ENCODE measurements around the gene CARF. TPM values are rescaled to one million over a fixed set of nuclear protein-coding genes. Genes with fewer than 3 reads are reported as not detected.

Gene CARF
- total RNA-seq, 1 experiment from 2014 or later: 4.2 TPM

GRCh38 chr2:203022751-203023150, 110.7 kb downstream of the CARF start:
- Histone ChIP-seq H3K23me2 (ENCODE audit: insufficient read length, low read depth, low read length, poor library complexity, severe bottlenecking) (no peaks in the 10 kb centered on the region), H3K18ac (ENCODE audit: insufficient read length, low read depth, low read length) (no peak overlapping the region), H3K27ac (ENCODE audit: insufficient read length, low read depth, low read length) (no peak overlapping the region), H2BK12ac (ENCODE audit: insufficient read length, low read depth, low read length) (no peak overlapping the region), H3K79me2 (ENCODE audit: insufficient read depth, low read length) (no peaks in the 10 kb centered on the region), H2BK15ac (ENCODE audit: low read depth, low read length) (no peak overlapping the region), H3K9ac (ENCODE audit: extremely low read depth, insufficient read length, low read length) (no peak overlapping the region), H3K9me3 (ENCODE audit: control insufficient read depth, low read depth, low read length) (no peaks in the 10 kb centered on the region), H3K23ac (ENCODE audit: insufficient read length, low read depth, low read length) (no peak overlapping the region), H2AK5ac (ENCODE audit: insufficient read length, low read length) (no peak overlapping the region), H4K8ac (replicated peaks; ENCODE audit: insufficient read length, low read depth, low read length) (no peak overlapping the region), H3T11ph (ENCODE audit: low read length) (no peak overlapping the region), H3K56ac (ENCODE audit: insufficient read length, low read depth, low read length) (no peak overlapping the region), H2BK5ac (ENCODE audit: insufficient read length, low read length) (no peak overlapping the region), H2BK120ac (ENCODE audit: low read depth, low read length, poor library complexity, severe bottlenecking) (no peak overlapping the region), H3K27me3 (ENCODE audit: insufficient read depth, low read length) (no peaks in the 10 kb centered on the region), H3K14ac (ENCODE audit: insufficient read depth, low read length) (no peak overlapping the region), H3K4ac (ENCODE audit: low read depth, low read length) (no peak overlapping the region), H4K5ac (ENCODE audit: insufficient read length, low read depth, low read length) (no peak overlapping the region), H2AFZ (ENCODE audit: low read length) (no peak overlapping the region), H2BK20ac (ENCODE audit: low read depth, low read length, poor library complexity, severe bottlenecking) (no peak overlapping the region), H4K91ac (ENCODE audit: insufficient read length, low read depth, low read length) (no peak overlapping the region), H3K79me1 (ENCODE audit: insufficient read depth, low read depth, low read length, poor library complexity, severe bottlenecking) (no peaks in the 10 kb centered on the region), H4K20me1 (ENCODE audit: control insufficient read depth, insufficient read depth, insufficient read length) (no peaks in the 10 kb centered on the region), H3K4me2 (ENCODE audit: insufficient read depth, insufficient read length, low read length) (no peak overlapping the region), H3K4me1 (ENCODE audit: insufficient read depth, low read length) (no peaks in the 10 kb centered on the region)
- Mint-ChIP-seq H3K36me3 (ENCODE audit: insufficient read depth in 1 of 3, low read depth in 3 of 3) (no peaks in the 10 kb centered on the region), H3K4me1 (peaks cover 6 to 15% of the 10 kb centered on the region in 2 experiments), H3K27me3 (ENCODE audit: low read depth) (no peaks in the 10 kb centered on the region), H3K9me3 (no peaks in the 10 kb centered on the region), H3K27ac (no peak overlapping the region), H3K4me3 (no peak overlapping the region)
- no peak for TF ChIP-seq CTCF (conservative IDR thresholded peaks at IDR 0.05)
- no peak for DNase-seq
- no CpG with 5 or more reads among the region's 1 CpG for WGBS (ENCODE audit: extremely low coverage, insufficient read length, low lambda C conversion rate)
